ENCODE data around the gene MPP7. TPM values are rescaled to one million over a fixed set of nuclear protein-coding genes. Genes with fewer than 3 reads are reported as not detected.

The MPP7 gene
- total and polyA plus RNA-seq, 12 donors: 1.7 to 12.0 (median 5.9) TPM

GRCh38 chr10:28281726-28282315 is 21.0 kb downstream of the MPP7 start:
- Histone ChIP-seq H3K9me3 (replicated peaks in 1 of 3) (no peaks in the 10 kb centered on the region), H3K4me3 (no peak overlapping the region), H3K27me3 (no peaks in the 10 kb centered on the region), H3K27ac (no peak overlapping the region), H3K4me1 (replicated peaks in 1 of 2) (no peaks in the 10 kb centered on the region), H3K36me3 (replicated peaks in 1 of 2) (no peaks in the 10 kb centered on the region)
- intact Hi-C loops (cut with DNase I): no loop called here
- no peak for DNase-seq
- WGBS, 4 donors: 73 to 86% (median 78%) methylated on average over 7 of the region's 7 CpGs
- TF ChIP-seq CTCF (IDR thresholded peaks at IDR 0.05) (no peak), POLR2A (IDR thresholded peaks at IDR 0.05) (no peak)

GRCh38 chr10:28280652-28281051 is 22.2 kb downstream of the MPP7 start:
- H3K36me3 ChIP-seq (replicated peaks in 1 of 2): no peaks in the 10 kb centered on the region
- H3K27ac ChIP-seq: no peak overlapping the region
- H3K27me3 ChIP-seq: no peaks in the 10 kb centered on the region
- no peak overlapping the region for H3K4me3 ChIP-seq
- H3K4me1 ChIP-seq (replicated peaks in 1 of 2): no peaks in the 10 kb centered on the region
- WGBS, 4 donors: 86 to 89% (median 88%) methylated on average over 3 of the region's 3 CpGs
- DNase-seq: no peak
- H3K9me3 ChIP-seq (replicated peaks in 1 of 3): no peaks in the 10 kb centered on the region
- TF ChIP-seq POLR2A (IDR thresholded peaks at IDR 0.05) (no peak), CTCF (IDR thresholded peaks at IDR 0.05) (no peak)
- intact Hi-C loops (cut with DNase I): no loop called here

GRCh38 chr10:28279878-28280277 is 23.0 kb downstream of the MPP7 start:
- no peak overlapping the region for H3K4me3 ChIP-seq
- intact Hi-C loops (cut with DNase I): no loop called here
- H3K9me3 ChIP-seq (replicated peaks in 1 of 3): no peaks in the 10 kb centered on the region
- no peak for TF ChIP-seq CTCF (IDR thresholded peaks at IDR 0.05)
- TF ChIP-seq POLR2A (IDR thresholded peaks at IDR 0.05): no peak
- 90 to 96% (median 93%) methylated on average over 4 of the region's 4 CpGs for WGBS, 4 donors
- H3K27me3 ChIP-seq: no peaks in the 10 kb centered on the region
- no peak overlapping the region for H3K27ac ChIP-seq
- H3K36me3 ChIP-seq (replicated peaks in 1 of 2): no peaks in the 10 kb centered on the region
- H3K4me1 ChIP-seq (replicated peaks in 1 of 2): no peaks in the 10 kb centered on the region
- DNase-seq: no peak

GRCh38 chr10:28278842-28279241 is 24.0 kb downstream of the MPP7 start:
- 69 to 88% (median 76%) methylated on average over 4 of the region's 4 CpGs for WGBS, 4 donors
- H3K27ac ChIP-seq: no peak overlapping the region
- intact Hi-C loops (cut with DNase I): no loop called here

More at GRCh38 chr10:28278842-28279241, 24.0 kb downstream of the MPP7 start:
- DNase-seq: no peak
- H3K27me3 ChIP-seq: no peaks in the 10 kb centered on the region
- no peak for TF ChIP-seq POLR2A (IDR thresholded peaks at IDR 0.05)
- TF ChIP-seq CTCF (IDR thresholded peaks at IDR 0.05): no peak
- no peaks in the 10 kb centered on the region for H3K9me3 ChIP-seq (replicated peaks in 1 of 3)
- H3K4me3 ChIP-seq: no peak overlapping the region
- no peaks in the 10 kb centered on the region for H3K4me1 ChIP-seq (replicated peaks in 1 of 2)
- no peaks in the 10 kb centered on the region for H3K36me3 ChIP-seq (replicated peaks in 1 of 2)
